GM12878 (cell line): ENCODE results near the gene CBFB. TPM values are rescaled to one million over a fixed set of nuclear protein-coding genes. Genes with fewer than 3 reads are reported as not detected.

Experiments
- CEBPB ChIP-seq, 2 experiments: fragments of 150-350 bp in 1 of 2; IDR thresholded peaks; 2 replicates each; pipeline ENCODE4 v1.6.1; 2012 to 2014; ENCODE audit warnings: low read depth in 2 of 2, low read length in 2 of 2, borderline replicate concordance in 1 of 2, inconsistent platforms in 1 of 2
- SREBF2 ChIP-seq: IDR thresholded peaks from 2 replicates; pipeline ENCODE4 v1.6.1; 2012; ENCODE audit warnings: mild to moderate bottlenecking, low read length
- polyA plus RNA-seq, 11 experiments: library from polyadenylated mRNA; depleted of rRNA in 4 of 11; unstranded in 6 of 11; stranded (reverse) in 5 of 11; fragments of >200 nt; fragmentation: Nextera tagmentation in 4 of 11; fragmentation: Illumina TruSeq in 1 of 11; extraction: Ambion mirVana in 4 of 11; extraction: Trizol in 1 of 11; gene quantifications; 1 replicate in 1 of 11; 2 replicates in 10 of 11; pipeline versions ENCODE4 v1.2.1 to v1.2.3, GENCODE V29; 2011 to 2016; ENCODE audit warnings: inconsistent platforms in 2 of 11, missing spikeins in 2 of 11, low read depth in 1 of 11
- total RNA-seq, 4 experiments: library from RNA; depleted of rRNA in 3 of 4; stranded (reverse); fragments of >200 nt in 3 of 4; fragmentation: Illumina TruSeq in 1 of 4; extraction: Trizol in 1 of 4; gene quantifications; 2 replicates each; pipeline versions ENCODE4 v1.2.1 to v1.2.3, GENCODE V29; 2013 to 2021
- TF ChIP-seq, protein P1 (sequence below): fragments of 450-650 bp; IDR thresholded peaks from 2 replicates; pipeline ENCODE4 v1.6.1; 2014; ENCODE audit warnings: mild to moderate bottlenecking
- TF ChIP-seq, protein P2 (sequence below): IDR thresholded peaks from 2 replicates; pipeline ENCODE4 v1.6.1; 2011; ENCODE audit warnings: borderline replicate concordance, low read depth, mild to moderate bottlenecking, moderate library complexity, low read length; ENCODE audit not compliant: insufficient read depth, poor library complexity, severe bottlenecking
- TF ChIP-seq, protein P3 (sequence below): fragments of 450-650 bp; IDR thresholded peaks from 2 replicates; pipeline ENCODE4 v1.6.1; 2017; ENCODE audit warnings: antibody characterized with exemption, mild to moderate bottlenecking, moderate library complexity

Gene CBFB
- total and polyA plus RNA-seq, 10 of the 15 experiments (the other 5 are each of a cell fraction or from before 2014, with no cell fraction given): 25.3 to 83.8 (median 65.7) TPM

DNA sequence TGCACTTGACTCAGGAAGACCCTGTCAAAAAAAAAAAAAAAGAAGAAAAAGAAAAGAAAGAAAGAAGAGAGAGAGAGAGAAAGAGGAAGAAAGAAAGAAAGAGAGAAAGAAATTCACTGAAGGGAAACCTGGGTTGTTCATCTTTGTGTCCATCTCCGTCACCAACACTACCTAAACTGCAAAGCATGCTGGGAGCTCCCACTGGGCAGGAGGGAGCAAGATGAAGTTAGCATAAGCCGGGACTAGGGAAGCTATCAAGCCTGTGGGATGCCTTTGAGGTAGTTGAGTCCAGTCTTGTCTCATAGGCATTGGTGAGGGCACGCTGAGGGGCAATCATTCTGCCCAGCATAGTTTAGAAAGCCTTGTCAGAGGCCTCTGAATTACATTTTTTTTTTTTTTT is 7.6 kb upstream of the CBFB start (continued):
- TF ChIP-seq, protein P1, sequence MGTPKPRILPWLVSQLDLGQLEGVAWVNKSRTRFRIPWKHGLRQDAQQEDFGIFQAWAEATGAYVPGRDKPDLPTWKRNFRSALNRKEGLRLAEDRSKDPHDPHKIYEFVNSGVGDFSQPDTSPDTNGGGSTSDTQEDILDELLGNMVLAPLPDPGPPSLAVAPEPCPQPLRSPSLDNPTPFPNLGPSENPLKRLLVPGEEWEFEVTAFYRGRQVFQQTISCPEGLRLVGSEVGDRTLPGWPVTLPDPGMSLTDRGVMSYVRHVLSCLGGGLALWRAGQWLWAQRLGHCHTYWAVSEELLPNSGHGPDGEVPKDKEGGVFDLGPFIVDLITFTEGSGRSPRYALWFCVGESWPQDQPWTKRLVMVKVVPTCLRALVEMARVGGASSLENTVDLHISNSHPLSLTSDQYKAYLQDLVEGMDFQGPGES: no peak
- TF ChIP-seq, protein P2, sequence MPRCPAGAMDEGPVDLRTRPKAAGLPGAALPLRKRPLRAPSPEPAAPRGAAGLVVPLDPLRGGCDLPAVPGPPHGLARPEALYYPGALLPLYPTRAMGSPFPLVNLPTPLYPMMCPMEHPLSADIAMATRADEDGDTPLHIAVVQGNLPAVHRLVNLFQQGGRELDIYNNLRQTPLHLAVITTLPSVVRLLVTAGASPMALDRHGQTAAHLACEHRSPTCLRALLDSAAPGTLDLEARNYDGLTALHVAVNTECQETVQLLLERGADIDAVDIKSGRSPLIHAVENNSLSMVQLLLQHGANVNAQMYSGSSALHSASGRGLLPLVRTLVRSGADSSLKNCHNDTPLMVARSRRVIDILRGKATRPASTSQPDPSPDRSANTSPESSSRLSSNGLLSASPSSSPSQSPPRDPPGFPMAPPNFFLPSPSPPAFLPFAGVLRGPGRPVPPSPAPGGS: no peak
- TF ChIP-seq SREBF2: no peak
- no peak for TF ChIP-seq CEBPB (IDR thresholded peaks at IDR 0.05; ENCODE audit: borderline replicate concordance in 1 of 2, low read depth in 2 of 2, low read length in 2 of 2)
- TF ChIP-seq, protein P3, sequence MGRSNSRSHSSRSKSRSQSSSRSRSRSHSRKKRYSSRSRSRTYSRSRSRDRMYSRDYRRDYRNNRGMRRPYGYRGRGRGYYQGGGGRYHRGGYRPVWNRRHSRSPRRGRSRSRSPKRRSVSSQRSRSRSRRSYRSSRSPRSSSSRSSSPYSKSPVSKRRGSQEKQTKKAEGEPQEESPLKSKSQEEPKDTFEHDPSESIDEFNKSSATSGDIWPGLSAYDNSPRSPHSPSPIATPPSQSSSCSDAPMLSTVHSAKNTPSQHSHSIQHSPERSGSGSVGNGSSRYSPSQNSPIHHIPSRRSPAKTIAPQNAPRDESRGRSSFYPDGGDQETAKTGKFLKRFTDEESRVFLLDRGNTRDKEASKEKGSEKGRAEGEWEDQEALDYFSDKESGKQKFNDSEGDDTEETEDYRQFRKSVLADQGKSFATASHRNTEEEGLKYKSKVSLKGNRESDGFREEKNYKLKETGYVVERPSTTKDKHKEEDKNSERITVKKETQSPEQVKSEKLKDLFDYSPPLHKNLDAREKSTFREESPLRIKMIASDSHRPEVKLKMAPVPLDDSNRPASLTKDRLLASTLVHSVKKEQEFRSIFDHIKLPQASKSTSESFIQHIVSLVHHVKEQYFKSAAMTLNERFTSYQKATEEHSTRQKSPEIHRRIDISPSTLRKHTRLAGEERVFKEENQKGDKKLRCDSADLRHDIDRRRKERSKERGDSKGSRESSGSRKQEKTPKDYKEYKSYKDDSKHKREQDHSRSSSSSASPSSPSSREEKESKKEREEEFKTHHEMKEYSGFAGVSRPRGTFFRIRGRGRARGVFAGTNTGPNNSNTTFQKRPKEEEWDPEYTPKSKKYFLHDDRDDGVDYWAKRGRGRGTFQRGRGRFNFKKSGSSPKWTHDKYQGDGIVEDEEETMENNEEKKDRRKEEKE: no peak
